Hepatocyte (in vitro differentiated cells): ENCODE results near the gene SLC44A1.

Experiments used
- CTCF ChIP-seq: fragments of 200-600 bp; sonication (generic); IDR thresholded peaks from 2 replicates; pipeline ENCODE4 v1.5.1; 2016; ENCODE audit warnings: antibody characterized with exemption, mild to moderate bottlenecking; ENCODE audit not compliant: poor library complexity
- EZH2 ChIP-seq: fragments of 200-600 bp; sonication (generic); IDR thresholded peaks from 2 replicates; pipeline ENCODE4 v1.6.1; 2016; ENCODE audit warnings: antibody characterized with exemption, mild to moderate bottlenecking, borderline replicate concordance

- no peak for TF ChIP-seq CTCF
- TF ChIP-seq EZH2, result no peak
Measured at GRCh38 chr9:105483618-105484017, 239.2 kb downstream of the SLC44A1 start.
